ENCODE measurements around the gene GOLGA6C. TPM values are rescaled to one million over a fixed set of nuclear protein-coding genes. Genes with fewer than 3 reads are reported as not detected.

Gene GOLGA6C
- total RNA-seq, 1 experiment from 2014 or later: not detected

- ChIA-PET POLR2A (no interaction called here), CTCF (interaction anchor here (0.5 kb wide), 1 partner anchor 27 kb away, joined by 3 read pairs; the partner anchor contains the start of gene C15orf39), RAD21 (ENCODE audit: low non-redundant PET in 1 of 2, low total read pairs in 2 of 2, uncharacterized antibody in 2 of 2, unreplicated experiment in 2 of 2) (no interaction called here)
- no peak overlapping the region for H3K4me3 ChIP-seq (replicated peaks in 1 of 2; ENCODE audit: low read depth in 1 of 2, low read length in 2 of 2)
- H3K27ac ChIP-seq (ENCODE audit: low read depth, low read length): no peak overlapping the region
- no peak overlapping the region for H3K9ac ChIP-seq (ENCODE audit: low read length)
- BruUV-seq (replicated peaks): no TSS peak
- ATAC-seq: no peak
- H3K9me2 ChIP-seq (ENCODE audit: insufficient read depth): no peaks in the 10 kb centered on the region
- H4K20me1 ChIP-seq (ENCODE audit: insufficient read depth): no peaks in the 10 kb centered on the region
- no peaks in the 10 kb centered on the region for H3K36me3 ChIP-seq (ENCODE audit: control insufficient read depth in 1 of 2, insufficient read depth in 2 of 2, low read length in 2 of 2)
- H3K27me3 ChIP-seq (ENCODE audit: insufficient read depth, low read length): no peaks in the 10 kb centered on the region; the same call in 1 of the 2 replicates
- H3K79me2 ChIP-seq (ENCODE audit: insufficient read depth, low read length): no peaks in the 10 kb centered on the region
- no peak overlapping the region for H2AFZ ChIP-seq (ENCODE audit: low read depth, low read length, poor library complexity, severe bottlenecking)
- intact Hi-C loops (cut with micrococcal nuclease): no loop called here
- H3K9me3 ChIP-seq (ENCODE audit: control insufficient read depth in 1 of 2, insufficient read depth in 1 of 2, low read depth in 1 of 2, low read length in 2 of 2): no peaks in the 10 kb centered on the region
- H3K4me2 ChIP-seq (ENCODE audit: low read length): no peak overlapping the region
- TF ChIP-seq POLR2A (IDR thresholded peaks at IDR 0.05; ENCODE audit: borderline replicate concordance, extremely low read depth, insufficient read depth, insufficient read length) (no peak), SRF (IDR thresholded peaks at IDR 0.05; ENCODE audit: low read depth) (no peak), JUND (IDR thresholded peaks at IDR 0.05) (no peak), CEBPB (IDR thresholded peaks at IDR 0.05; ENCODE audit: low read depth) (no peak), ZFX (IDR thresholded peaks at IDR 0.05) (no peak), EZH2 (IDR thresholded peaks at IDR 0.05) (no peak), RAD21 (IDR thresholded peaks at IDR 0.05; ENCODE audit: low read depth) (no peak), EGR1 (IDR thresholded peaks at IDR 0.05; ENCODE audit: low read depth) (no peak), CBX3 (IDR thresholded peaks at IDR 0.05; ENCODE audit: low read depth) (no peak), SIN3A (IDR thresholded peaks at IDR 0.05; ENCODE audit: low read depth) (no peak), CTCF (IDR thresholded peaks at IDR 0.05 in 2 of 3, conservative IDR thresholded peaks at IDR 0.05 in 1 of 3; ENCODE audit: borderline replicate concordance in 1 of 3, insufficient read depth in 1 of 3, low read depth in 2 of 3, low read length in 2 of 3) (no peak), EZH2phosphoT487 (IDR thresholded peaks at IDR 0.05; ENCODE audit: borderline replicate concordance) (no peak), REST (IDR thresholded peaks at IDR 0.05; ENCODE audit: low read depth) (no peak), YY1 (IDR thresholded peaks at IDR 0.05; ENCODE audit: extremely low read depth, insufficient replicate concordance, low read depth, low read length) (no peak), SP1 (IDR thresholded peaks at IDR 0.05; ENCODE audit: low read depth) (no peak), ZBTB33 (IDR thresholded peaks at IDR 0.05; ENCODE audit: extremely low read depth, insufficient replicate concordance, low read length) (no peak)
- DNase-seq (ENCODE audit: low read depth, low spot score): no peak
- no peaks in the 10 kb centered on the region for H3K4me1 ChIP-seq (ENCODE audit: control insufficient read depth in 1 of 2, insufficient read depth in 2 of 2, low read length in 2 of 2)
Measured at GRCh38 chr15:75228787-75229186, 29.3 kb upstream of the GOLGA6C start.
